ENCODE results near the gene FAM181A.

FAM181A gene

DNA sequence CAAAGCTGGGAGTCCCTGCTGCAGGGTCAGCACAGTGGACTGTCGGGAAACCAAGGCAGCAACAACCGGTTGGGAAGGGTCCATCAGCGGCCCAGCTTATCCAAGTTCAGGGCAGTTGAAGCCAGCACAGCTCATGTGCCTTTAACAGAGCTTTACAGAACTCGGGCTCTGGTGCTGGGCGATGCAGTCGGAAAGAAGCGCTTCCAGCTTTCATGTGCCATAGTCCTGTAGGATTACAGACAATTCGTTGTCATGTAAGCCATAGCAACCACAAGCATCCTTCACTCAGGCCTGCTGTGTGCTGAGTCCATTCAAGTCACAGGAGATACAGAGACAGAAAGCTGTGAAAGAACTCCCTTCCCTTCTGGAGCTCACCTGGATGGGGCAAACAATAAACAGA, 3.5 kb upstream of the FAM181A start:
- Histone ChIP-seq H3K9me3 (ENCODE audit: insufficient read depth, low read depth, low read length) (no peaks in the 10 kb centered on the region), H3K36me3 (ENCODE audit: insufficient read depth, low read length) (no peaks in the 10 kb centered on the region), H3K4me3 (ENCODE audit: low read length) (no peak overlapping the region), H3K9ac (ENCODE audit: low read depth, low read length) (no peak overlapping the region), H3K27me3 (ENCODE audit: insufficient read depth, low read length) (no peaks in the 10 kb centered on the region), H3K4me1 (ENCODE audit: insufficient read depth, low read length) (no peaks in the 10 kb centered on the region), H3K27ac (ENCODE audit: low read depth, low read length) (no peak overlapping the region)
- 91% methylated on average over 8 of the region's 8 CpGs for WGBS

DNA sequence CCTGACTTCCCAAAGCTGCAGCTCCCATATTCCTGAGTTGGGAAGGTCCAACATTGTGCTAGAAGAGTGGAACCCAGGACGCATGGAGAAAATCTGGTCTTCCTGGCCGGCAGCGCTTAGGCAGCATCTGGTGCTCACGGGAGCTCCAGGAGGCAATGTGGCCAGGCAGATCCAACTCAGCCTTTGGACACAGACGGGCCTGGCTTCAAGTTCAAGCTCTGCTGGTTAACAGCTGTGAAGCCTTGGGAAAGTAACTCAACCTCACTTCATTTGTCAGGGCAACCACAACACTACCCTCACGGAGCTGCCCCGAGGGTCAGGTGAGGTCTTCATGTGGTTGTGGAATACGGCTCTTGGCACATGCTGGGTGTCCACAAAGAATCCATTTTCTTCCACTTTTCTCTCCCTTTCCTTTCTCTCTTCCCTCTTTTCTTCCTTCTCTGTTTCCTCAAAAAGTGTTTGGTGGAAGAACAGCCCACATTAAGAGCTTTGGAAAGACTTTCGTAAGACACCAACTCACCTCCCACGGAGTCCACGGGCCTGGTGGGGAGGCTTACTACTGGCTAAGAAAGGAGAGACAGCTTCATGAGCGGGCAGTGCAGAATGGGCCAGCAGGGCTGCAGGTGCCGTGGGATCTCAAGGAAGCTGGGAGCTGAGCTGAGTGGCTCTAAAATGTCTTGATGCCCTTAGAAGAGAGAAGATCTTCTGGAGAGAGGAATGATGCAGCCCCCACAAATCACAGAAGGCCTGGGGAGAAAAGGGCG, 2.4 kb upstream of the FAM181A start:
- no peak overlapping the region for H3K4me3 ChIP-seq (ENCODE audit: low read length)
- WGBS = 93% methylated on average over 14 of the region's 14 CpGs

DNA sequence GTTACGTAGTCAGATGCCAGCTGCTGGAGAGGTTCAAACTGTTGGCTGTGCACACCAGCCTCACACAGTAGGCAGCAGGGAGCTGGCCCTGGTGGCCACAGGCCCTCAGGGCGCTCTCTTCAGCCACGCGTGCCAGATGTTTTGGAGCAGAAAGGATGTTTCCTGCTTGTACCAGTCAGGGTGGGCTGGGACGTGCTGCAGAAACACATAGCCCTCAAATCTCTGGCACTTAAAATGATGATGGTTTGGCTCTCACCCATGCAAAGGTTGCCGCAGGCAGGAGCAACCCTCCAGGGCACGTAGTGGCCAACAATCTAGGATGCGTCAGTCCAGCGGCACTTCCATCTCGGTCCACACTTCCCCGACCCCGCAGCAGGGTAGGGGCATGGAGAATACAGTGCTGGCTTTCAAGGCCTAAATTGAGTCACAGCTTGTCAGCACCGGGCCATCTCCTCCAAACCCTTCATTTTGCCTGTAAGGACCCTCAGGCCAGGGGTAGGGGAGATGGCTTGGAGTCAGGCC, 1.7 kb upstream of the FAM181A start:
- no peaks in the 10 kb centered on the region for H3K27me3 ChIP-seq (ENCODE audit: insufficient read depth, low read length)
- no peak overlapping the region for H3K4me3 ChIP-seq (ENCODE audit: low read length)
- H3K4me1 ChIP-seq (ENCODE audit: insufficient read depth, low read length) = no peaks in the 10 kb centered on the region
- H3K27ac ChIP-seq (ENCODE audit: low read depth, low read length) = no peak overlapping the region
- 92% methylated on average over 13 of the region's 13 CpGs for WGBS
- no peaks in the 10 kb centered on the region for H3K9me3 ChIP-seq (ENCODE audit: insufficient read depth, low read depth, low read length)
- H3K9ac ChIP-seq (ENCODE audit: low read depth, low read length) = no peak overlapping the region
- H3K36me3 ChIP-seq (ENCODE audit: insufficient read depth, low read length) = no peaks in the 10 kb centered on the region

More for the DNA sequence above, 2.4 kb upstream of the FAM181A start:
- Histone ChIP-seq H3K27ac (ENCODE audit: low read depth, low read length) (no peak overlapping the region), H3K36me3 (ENCODE audit: insufficient read depth, low read length) (no peaks in the 10 kb centered on the region), H3K9me3 (ENCODE audit: insufficient read depth, low read depth, low read length) (no peaks in the 10 kb centered on the region), H3K27me3 (ENCODE audit: insufficient read depth, low read length) (no peaks in the 10 kb centered on the region), H3K4me1 (ENCODE audit: insufficient read depth, low read length) (no peaks in the 10 kb centered on the region), H3K9ac (ENCODE audit: low read depth, low read length) (no peak overlapping the region)

DNA sequence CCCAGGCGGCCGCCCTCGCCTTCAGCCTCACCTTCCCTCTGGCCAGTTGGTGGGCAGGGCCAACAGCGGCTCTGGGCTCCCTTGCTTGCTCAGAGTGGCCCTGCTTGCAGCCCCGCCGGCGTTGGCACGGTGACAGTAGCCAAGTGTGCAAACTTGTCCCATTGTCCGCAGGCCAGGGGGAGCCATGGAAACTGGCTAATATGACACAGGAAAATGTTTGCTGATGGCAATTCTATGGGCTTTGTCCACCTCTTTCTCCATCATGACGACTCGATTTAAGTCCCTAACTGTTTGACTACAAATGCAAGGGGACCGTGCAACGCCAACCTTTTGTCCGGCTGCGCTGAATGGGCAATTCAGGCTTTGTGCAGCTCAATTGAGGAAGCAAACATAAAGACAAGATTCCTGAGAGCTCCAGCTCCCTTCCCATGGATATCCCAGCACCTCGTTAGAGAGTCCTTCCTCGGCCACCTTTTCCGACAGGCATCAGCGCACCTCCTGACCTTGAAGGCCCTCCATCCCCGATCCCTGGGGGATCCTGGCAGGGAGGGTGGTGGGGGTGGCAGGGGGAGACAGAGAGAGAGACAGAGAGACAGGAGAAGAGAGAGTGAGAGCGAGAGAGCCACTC, 785 bp upstream of the FAM181A start:
- H3K36me3 ChIP-seq (ENCODE audit: insufficient read depth, low read length) = no peaks in the 10 kb centered on the region
- H3K9me3 ChIP-seq (ENCODE audit: insufficient read depth, low read depth, low read length) = no peaks in the 10 kb centered on the region
- no peak overlapping the region for H3K4me3 ChIP-seq (ENCODE audit: low read length)
- no peaks in the 10 kb centered on the region for H3K4me1 ChIP-seq (ENCODE audit: insufficient read depth, low read length)
- no peak overlapping the region; the same call in 1 of the 2 replicates for H3K27ac ChIP-seq (ENCODE audit: low read depth, low read length)
- 92% methylated on average over 21 of the region's 21 CpGs for WGBS
- no peaks in the 10 kb centered on the region for H3K27me3 ChIP-seq (ENCODE audit: insufficient read depth, low read length)
- H3K9ac ChIP-seq (ENCODE audit: low read depth, low read length) = no peak overlapping the region

DNA sequence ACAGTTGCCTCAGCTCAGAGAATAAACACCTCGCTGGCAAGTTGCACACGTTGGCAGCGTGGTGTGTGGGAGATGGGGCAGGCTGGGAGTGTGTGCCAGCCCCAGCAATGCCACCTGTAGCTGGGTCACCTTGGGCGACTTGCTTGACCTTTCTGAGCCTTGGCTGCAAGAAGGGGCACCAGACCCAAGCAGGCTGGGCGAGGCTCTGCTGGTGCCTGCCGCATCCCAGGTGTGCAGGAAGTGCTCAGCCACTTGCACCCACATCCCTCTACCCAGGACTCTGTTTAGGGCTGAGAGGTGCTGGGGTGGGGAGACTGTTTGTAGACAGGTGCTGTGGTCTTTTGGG, 629 bp downstream of the FAM181A start:
- Histone ChIP-seq H3K27ac (ENCODE audit: low read depth, low read length) (no peak overlapping the region), H3K4me1 (ENCODE audit: insufficient read depth, low read length) (no peaks in the 10 kb centered on the region), H3K4me3 (ENCODE audit: low read length) (no peak overlapping the region), H3K36me3 (ENCODE audit: insufficient read depth, low read length) (no peaks in the 10 kb centered on the region), H3K27me3 (ENCODE audit: insufficient read depth, low read length) (no peaks in the 10 kb centered on the region), H3K9me3 (ENCODE audit: insufficient read depth, low read depth, low read length) (no peaks in the 10 kb centered on the region), H3K9ac (ENCODE audit: low read depth, low read length) (no peak overlapping the region)
- WGBS = 84% methylated on average over 6 of the region's 6 CpGs

DNA sequence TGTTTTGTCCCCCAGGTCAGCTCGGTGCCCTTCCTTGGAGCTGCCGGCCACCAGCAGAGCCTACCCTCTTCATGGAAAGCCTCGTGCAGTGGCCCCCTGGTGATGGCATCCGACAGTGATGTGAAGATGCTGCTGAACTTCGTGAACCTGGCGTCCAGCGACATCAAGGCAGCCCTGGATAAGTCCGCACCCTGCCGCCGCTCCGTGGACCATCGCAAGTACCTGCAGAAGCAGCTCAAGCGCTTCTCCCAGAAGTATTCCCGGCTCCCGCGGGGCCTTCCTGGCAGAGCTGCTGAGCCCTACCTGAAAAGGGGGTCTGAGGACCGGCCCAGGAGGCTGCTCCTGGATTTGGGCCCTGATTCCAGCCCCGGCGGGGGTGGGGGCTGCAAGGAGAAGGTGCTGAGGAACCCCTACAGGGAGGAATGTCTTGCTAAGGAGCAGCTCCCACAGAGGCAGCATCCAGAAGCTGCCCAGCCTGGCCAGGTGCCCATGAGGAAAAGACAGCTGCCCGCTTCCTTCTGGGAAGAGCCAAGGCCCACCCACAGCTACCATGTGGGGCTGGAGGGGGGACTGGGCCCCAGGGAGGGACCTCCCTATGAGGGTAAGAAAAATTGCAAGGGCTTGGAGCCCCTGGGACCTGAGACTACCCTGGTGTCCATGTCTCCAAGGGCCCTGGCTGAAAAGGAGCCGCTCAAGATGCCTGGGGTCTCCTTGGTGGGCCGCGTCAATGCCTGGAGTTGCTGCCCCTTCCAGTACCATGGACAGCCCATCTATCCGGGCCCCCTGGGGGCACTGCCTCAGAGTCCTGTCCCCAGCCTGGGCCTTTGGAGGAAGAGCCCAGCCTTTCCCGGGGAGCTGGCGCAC, 1.3 kb downstream of the FAM181A start:
- 92% methylated on average over 26 of the region's 26 CpGs for WGBS

DNA sequence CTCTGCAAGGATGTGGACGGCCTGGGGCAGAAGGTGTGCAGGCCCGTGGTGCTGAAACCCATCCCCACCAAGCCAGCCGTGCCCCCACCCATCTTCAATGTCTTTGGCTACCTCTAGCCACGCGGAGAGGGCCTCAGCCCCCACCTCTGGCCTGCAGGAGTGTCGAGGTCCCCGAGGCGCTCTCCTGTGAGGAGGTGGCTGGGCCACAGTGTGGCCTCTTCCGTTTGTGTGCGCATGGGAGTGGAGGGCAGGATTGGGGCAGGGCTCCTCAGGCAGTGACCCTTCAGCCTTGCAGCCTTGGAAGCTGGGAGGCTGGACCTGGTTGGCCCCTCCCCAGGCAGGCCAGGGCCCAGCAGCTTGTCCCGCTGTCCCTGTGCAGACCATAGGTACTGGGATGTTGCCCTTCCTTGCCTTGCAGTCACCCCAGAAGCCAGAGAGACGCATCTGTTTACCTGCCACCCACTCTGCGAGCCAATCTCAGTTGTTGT, 1.9 kb downstream of the FAM181A start:
- H3K27ac ChIP-seq (ENCODE audit: low read depth, low read length) = no peak overlapping the region
- no peaks in the 10 kb centered on the region for H3K9me3 ChIP-seq (ENCODE audit: insufficient read depth, low read depth, low read length)
- no peaks in the 10 kb centered on the region for H3K36me3 ChIP-seq (ENCODE audit: insufficient read depth, low read length)
- no peak overlapping the region for H3K4me3 ChIP-seq (ENCODE audit: low read length)
- H3K9ac ChIP-seq (ENCODE audit: low read depth, low read length) = no peak overlapping the region
- no peaks in the 10 kb centered on the region for H3K27me3 ChIP-seq (ENCODE audit: insufficient read depth, low read length)
- WGBS = 84% methylated on average over 13 of the region's 13 CpGs
- H3K4me1 ChIP-seq (ENCODE audit: insufficient read depth, low read length) = no peaks in the 10 kb centered on the region

More for the DNA sequence above, 1.3 kb downstream of the FAM181A start:
- no peaks in the 10 kb centered on the region for H3K4me1 ChIP-seq (ENCODE audit: insufficient read depth, low read length)
- H3K9ac ChIP-seq (ENCODE audit: low read depth, low read length) = no peak overlapping the region
- H3K27me3 ChIP-seq (ENCODE audit: insufficient read depth, low read length) = no peaks in the 10 kb centered on the region
- H3K27ac ChIP-seq (ENCODE audit: low read depth, low read length) = no peak overlapping the region
- H3K9me3 ChIP-seq (ENCODE audit: insufficient read depth, low read depth, low read length) = no peaks in the 10 kb centered on the region
- H3K36me3 ChIP-seq (ENCODE audit: insufficient read depth, low read length) = no peaks in the 10 kb centered on the region
- H3K4me3 ChIP-seq (ENCODE audit: low read length) = no peak overlapping the region

DNA sequence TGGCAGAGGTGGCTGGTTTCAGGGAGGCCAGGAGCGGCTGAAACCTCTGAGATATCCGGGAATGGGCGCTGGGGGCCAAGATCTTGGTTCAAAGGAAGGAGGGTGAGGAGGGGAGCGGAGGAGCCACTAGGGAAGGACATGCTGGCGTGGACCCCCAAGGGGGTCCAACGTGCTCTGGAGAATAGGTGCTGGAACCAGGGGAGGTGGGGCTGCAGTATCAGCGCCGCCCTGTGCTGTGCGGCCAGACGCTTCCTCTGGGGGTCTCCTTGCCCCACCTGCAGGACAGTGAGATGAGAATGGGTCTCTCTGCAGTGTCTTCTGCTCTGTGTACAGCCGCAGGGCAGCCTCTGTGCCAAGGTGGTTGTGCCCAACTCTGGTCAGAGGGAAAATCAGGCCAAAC, 2.5 kb downstream of the FAM181A start:
- H3K9ac ChIP-seq (ENCODE audit: low read depth, low read length) = no peak overlapping the region
- H3K27ac ChIP-seq (ENCODE audit: low read depth, low read length) = no peak overlapping the region
- no peaks in the 10 kb centered on the region for H3K27me3 ChIP-seq (ENCODE audit: insufficient read depth, low read length)
- no peaks in the 10 kb centered on the region for H3K36me3 ChIP-seq (ENCODE audit: insufficient read depth, low read length)
- 88% methylated on average over 11 of the region's 11 CpGs for WGBS
- no peaks in the 10 kb centered on the region for H3K9me3 ChIP-seq (ENCODE audit: insufficient read depth, low read depth, low read length)
- no peaks in the 10 kb centered on the region for H3K4me1 ChIP-seq (ENCODE audit: insufficient read depth, low read length)
- no peak overlapping the region for H3K4me3 ChIP-seq (ENCODE audit: low read length)

DNA sequence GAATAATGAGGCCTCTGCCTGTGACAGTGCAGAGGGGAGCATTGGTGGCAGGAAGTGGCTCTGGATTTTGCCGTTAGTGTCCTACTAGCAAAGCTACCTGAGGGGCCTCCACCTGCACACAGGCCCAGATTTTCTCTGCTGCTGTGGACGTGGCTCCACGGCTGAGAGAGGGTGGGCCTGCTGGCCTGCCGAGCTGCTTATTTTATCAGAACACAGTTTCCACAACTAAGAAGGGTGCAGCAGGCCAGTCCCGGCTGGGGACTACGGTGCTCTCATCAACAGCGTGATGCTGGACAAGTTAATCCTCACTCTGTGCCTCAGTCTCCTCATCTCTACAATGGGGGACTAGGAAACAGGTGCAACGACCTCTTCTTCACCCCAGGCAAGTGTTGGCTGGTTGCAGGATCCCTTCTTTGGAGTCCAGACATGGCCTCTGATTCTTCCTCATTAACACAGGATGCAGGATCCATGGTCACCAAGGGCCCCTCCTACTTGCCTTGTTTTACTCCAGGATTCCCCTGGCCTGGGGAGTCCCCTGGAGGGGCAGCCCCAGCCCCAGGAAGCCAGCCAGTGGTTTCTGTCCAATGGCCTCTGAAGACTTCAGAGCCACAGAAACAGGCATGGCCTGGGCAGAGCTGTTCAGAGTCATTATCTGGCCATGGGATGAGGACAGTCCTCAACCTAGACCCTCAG, 3.3 kb downstream of the FAM181A start:
- 89% methylated on average over 8 of the region's 8 CpGs for WGBS
- H3K4me1 ChIP-seq (ENCODE audit: insufficient read depth, low read length) = no peaks in the 10 kb centered on the region
- no peaks in the 10 kb centered on the region for H3K9me3 ChIP-seq (ENCODE audit: insufficient read depth, low read depth, low read length)
- H3K36me3 ChIP-seq (ENCODE audit: insufficient read depth, low read length) = no peaks in the 10 kb centered on the region
- H3K9ac ChIP-seq (ENCODE audit: low read depth, low read length) = no peak overlapping the region
- H3K27ac ChIP-seq (ENCODE audit: low read depth, low read length) = no peak overlapping the region
- no peak overlapping the region for H3K4me3 ChIP-seq (ENCODE audit: low read length)
- H3K27me3 ChIP-seq (ENCODE audit: insufficient read depth, low read length) = no peaks in the 10 kb centered on the region

DNA sequence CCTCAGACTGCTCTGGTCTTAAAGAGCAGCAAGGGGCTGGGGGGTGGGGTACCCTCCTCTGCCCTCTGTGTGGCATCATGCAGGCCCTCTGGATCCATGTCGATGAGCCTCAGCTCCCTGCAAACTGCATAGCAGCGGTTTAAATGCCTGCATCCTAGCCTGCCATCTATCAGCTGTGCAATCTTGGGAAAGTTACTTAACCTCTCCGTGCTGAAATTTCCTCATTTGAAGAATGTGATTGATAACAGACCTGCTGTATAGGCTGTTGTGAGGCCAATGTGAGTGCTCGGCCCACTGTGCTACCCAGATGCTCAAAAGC, 3.8 kb downstream of the FAM181A start:
- Histone ChIP-seq H3K27ac (ENCODE audit: low read depth, low read length) (no peak overlapping the region), H3K9ac (ENCODE audit: low read depth, low read length) (no peak overlapping the region), H3K4me1 (ENCODE audit: insufficient read depth, low read length) (no peaks in the 10 kb centered on the region), H3K4me3 (ENCODE audit: low read length) (no peak overlapping the region), H3K27me3 (ENCODE audit: insufficient read depth, low read length) (no peaks in the 10 kb centered on the region), H3K9me3 (ENCODE audit: insufficient read depth, low read depth, low read length) (no peaks in the 10 kb centered on the region), H3K36me3 (ENCODE audit: insufficient read depth, low read length) (no peaks in the 10 kb centered on the region)
- WGBS = 94% methylated on average over 4 of the region's 4 CpGs
